A549 (cell line): ENCODE measurements around the gene CARMIL1. TPM values are rescaled to one million over a fixed set of nuclear protein-coding genes. Genes with fewer than 3 reads are reported as not detected.

Experiments
- ATAC-seq, 2 experiments: fragments of 200-7000 bp in 1 of 2; fragments of >200 bp in 1 of 2; cut with Nextera tagmentation in 1 of 2; cut with Tn5 transposase in 1 of 2; 3 replicates each; pipeline versions ENCODE4 v1.8.0 to v1.9.1; 2018 to 2020; ENCODE audit warnings: mild to moderate bottlenecking in 1 of 2, moderate library complexity in 1 of 2
- CTCF ChIA-PET: fragments of 300-600 bp; sonication (Branson Sonifier 250); formaldehyde crosslinking; extraction: SDS; loops from one replicate; lab custom pipeline; 2021; ENCODE audit warnings: antibody characterized with exemption, inconsistent platforms; lab: Yijun Ruan, JAX
- POLR2A ChIA-PET: fragments of 350-600 bp; formaldehyde crosslinking; extraction: SDS; loops from one replicate; lab custom pipeline; 2021; ENCODE audit warnings: antibody characterized with exemption, inconsistent platforms; lab: Yijun Ruan, JAX
- DNase-seq, 2 experiments: peaks; one replicate each; pipeline versions ENCODE4 v3.0.0 to v3.0.0-alpha.2; 2011 to 2016; ENCODE audit warnings: low read depth in 1 of 2, low spot score in 1 of 2
- FAIRE-seq: peaks from 2 replicates; lab custom pipeline; 2011; peaks lifted over from hg19 to GRCh38; lab: Jason Lieb, UNC
- H3K27ac ChIP-seq, 2 experiments: fragments of >200 bp; sonication (Bioruptor Twin); formaldehyde crosslinking; 3 replicates each; pipeline ENCODE4 v1.5.1; 2016 to 2017
- H3K4me1 ChIP-seq: fragments of >200 bp; sonication (Bioruptor Twin); formaldehyde crosslinking; 3 replicates; pipeline ENCODE4 v1.6.1; 2016
- H3K4me2 ChIP-seq: fragments of >200 bp; sonication (Bioruptor Twin); formaldehyde crosslinking; 3 replicates; pipeline ENCODE4 v1.6.1; 2016
- H3K4me3 ChIP-seq: fragments of >200 bp; sonication (Bioruptor Twin); formaldehyde crosslinking; 3 replicates; pipeline ENCODE4 v1.5.1; 2016
- H3K9me3 ChIP-seq: fragments of >200 bp; sonication (Bioruptor Twin); formaldehyde crosslinking; 3 replicates; pipeline ENCODE4 v1.6.1; 2016
- CBX8 ChIP-seq: fragments of 200-600 bp; sonication (generic); IDR thresholded peaks from 2 replicates; pipeline ENCODE4 v1.6.1; 2016
- CEBPB ChIP-seq, 2 experiments: fragments of >200 bp in 1 of 2; sonication (Bioruptor Twin) in 1 of 2; formaldehyde crosslinking in 1 of 2; IDR thresholded peaks; 2 replicates each; pipeline ENCODE4 v1.6.1; 2012 to 2016
- CTCF ChIP-seq: fragments of >200 bp; sonication (Bioruptor Twin); formaldehyde crosslinking; IDR thresholded peaks from 3 replicates; pipeline ENCODE4 v1.5.1; 2016
- EHF ChIP-seq: fragments of 250-450 bp; sonication (Bioruptor Pico); IDR thresholded peaks from 2 replicates; pipeline ENCODE4 v1.5.0; 2020; ENCODE audit warnings: mild to moderate bottlenecking
- ESRRA ChIP-seq: fragments of 150-350 bp; IDR thresholded peaks from 2 replicates; pipeline ENCODE4 v1.6.1; 2014; ENCODE audit warnings: mild to moderate bottlenecking, low read length, borderline replicate concordance
- FOSB ChIP-seq: fragments of 250-450 bp; sonication (Bioruptor Pico); IDR thresholded peaks from 2 replicates; pipeline ENCODE4 v1.5.0; 2020; ENCODE audit warnings: mild to moderate bottlenecking, moderate library complexity
- FOSL2 ChIP-seq, 2 experiments: fragments of 450-650 bp in 1 of 2; fragments of >200 bp in 1 of 2; sonication (Bioruptor Twin) in 1 of 2; formaldehyde crosslinking; IDR thresholded peaks; 2 replicates each; pipeline versions ENCODE4 v1.5.0 to v1.6.1; 2016 to 2020; ENCODE audit warnings: mild to moderate bottlenecking in 1 of 2, moderate library complexity in 1 of 2
- GATA3 ChIP-seq: IDR thresholded peaks from 2 replicates; pipeline ENCODE4 v1.6.1; 2012; ENCODE audit warnings: borderline replicate concordance
- HOXA7 ChIP-seq: fragments of 250-450 bp; sonication (Bioruptor Pico); IDR thresholded peaks from 2 replicates; pipeline ENCODE4 v1.5.0; 2020; ENCODE audit warnings: mild to moderate bottlenecking, moderate library complexity
- HOXB13 ChIP-seq: fragments of 250-450 bp; sonication (Bioruptor Pico); IDR thresholded peaks from 2 replicates; pipeline ENCODE4 v1.5.0; 2020; ENCODE audit warnings: low read depth, mild to moderate bottlenecking, moderate library complexity
- HOXB5 ChIP-seq: fragments of 250-450 bp; sonication (Bioruptor Pico); IDR thresholded peaks from 2 replicates; pipeline ENCODE4 v1.5.0; 2020; ENCODE audit warnings: mild to moderate bottlenecking, moderate library complexity
- JUNB ChIP-seq: fragments of >200 bp; sonication (Bioruptor Twin); formaldehyde crosslinking; IDR thresholded peaks from 2 replicates; pipeline ENCODE4 v1.6.1; 2016
- KDM1A ChIP-seq: fragments of 200-600 bp; sonication (generic); IDR thresholded peaks from 2 replicates; pipeline ENCODE4 v1.6.1; 2016; ENCODE audit warnings: low read depth, mild to moderate bottlenecking
- KDM5A ChIP-seq: fragments of 200-600 bp; sonication (generic); IDR thresholded peaks from 2 replicates; pipeline ENCODE4 v1.6.1; 2016; ENCODE audit warnings: antibody characterized with exemption, mild to moderate bottlenecking
- MAZ ChIP-seq: fragments of 150-350 bp; IDR thresholded peaks from 2 replicates; pipeline ENCODE4 v1.6.1; 2014; ENCODE audit warnings: antibody characterized with exemption, low read depth, low read length, borderline replicate concordance
- POLR2A ChIP-seq: IDR thresholded peaks from 2 replicates; pipeline ENCODE4 v1.6.1; 2012; ENCODE audit warnings: mild to moderate bottlenecking, low read length
- POLR2AphosphoS2 ChIP-seq: conservative IDR thresholded peaks from 2 replicates; pipeline ENCODE4 v1.6.1; 2012; ENCODE audit warnings: low read length, improper control_type of control experiment, inconsistent platforms
- SMC3 ChIP-seq: fragments of >200 bp; sonication (Bioruptor Twin); formaldehyde crosslinking; IDR thresholded peaks from 3 replicates; pipeline ENCODE4 v1.6.1; 2018; ENCODE audit warnings: inconsistent platforms
- TP53 ChIP-seq: fragments of 250-450 bp; sonication (Bioruptor Pico); IDR thresholded peaks from 2 replicates; pipeline ENCODE4 v1.5.0; 2021; ENCODE audit warnings: mild to moderate bottlenecking, moderate library complexity
- ZC3H11A ChIP-seq: fragments of 450-650 bp; IDR thresholded peaks from 2 replicates; pipeline ENCODE4 v1.6.1; 2014; ENCODE audit warnings: antibody characterized with exemption, mild to moderate bottlenecking
- ZNF302 ChIP-seq: fragments of 250-450 bp; sonication (Bioruptor Pico); IDR thresholded peaks from 2 replicates; pipeline ENCODE4 v1.9.0; 2021; ENCODE audit warnings: inconsistent platforms, mild to moderate bottlenecking, moderate library complexity
- ZSCAN20 ChIP-seq: fragments of 250-450 bp; sonication (Bioruptor Pico); IDR thresholded peaks from 2 replicates; pipeline ENCODE4 v1.8.0; 2022; ENCODE audit warnings: mild to moderate bottlenecking, moderate library complexity
- WGBS: methylation state at CpG from one replicate; pipeline ENCODE4 v1.1.6; 2017; ENCODE audit errors: missing lambda C conversion rate; 5-methylcytosine and 5-hydroxymethylcytosine counted together
- polyA plus RNA-seq, 4 experiments: library from polyadenylated mRNA; depleted of rRNA in 3 of 4; stranded (reverse); fragments of >200 nt; fragmentation: RNase III in 1 of 4; extraction: RNeasy Plus Mini Kit Qiagen cat#74134 plus additional on column Dnase treatment in 1 of 4; gene quantifications; 2 replicates in 3 of 4; 3 replicates in 1 of 4; pipeline ENCODE4 v1.2.3, GENCODE V29; 2011 to 2017
- TF ChIP-seq, protein P1 (sequence below): fragments of >200 bp; sonication (Bioruptor Twin); formaldehyde crosslinking; IDR thresholded peaks from 2 replicates; pipeline ENCODE4 v1.6.1; 2016
- TF ChIP-seq, protein P2 (sequence below): fragments of 450-650 bp; IDR thresholded peaks from 2 replicates; pipeline ENCODE4 v1.6.1; 2014; ENCODE audit warnings: antibody characterized with exemption
- TF ChIP-seq, protein P3 (sequence below): fragments of 250-450 bp; sonication (Bioruptor Pico); IDR thresholded peaks from 2 replicates; pipeline ENCODE4 v1.5.0; 2021; ENCODE audit warnings: mild to moderate bottlenecking, moderate library complexity, borderline replicate concordance
- TF ChIP-seq, protein P4 (sequence below): fragments of >200 bp; sonication (Bioruptor Twin); formaldehyde crosslinking; IDR thresholded peaks from 3 replicates; pipeline ENCODE4 v1.6.1; 2016

The CARMIL1 gene
- polyA plus RNA-seq, 2 of the 4 experiments (the other 2 are of a cell fraction), result 11.5 to 11.8 TPM

DNA sequence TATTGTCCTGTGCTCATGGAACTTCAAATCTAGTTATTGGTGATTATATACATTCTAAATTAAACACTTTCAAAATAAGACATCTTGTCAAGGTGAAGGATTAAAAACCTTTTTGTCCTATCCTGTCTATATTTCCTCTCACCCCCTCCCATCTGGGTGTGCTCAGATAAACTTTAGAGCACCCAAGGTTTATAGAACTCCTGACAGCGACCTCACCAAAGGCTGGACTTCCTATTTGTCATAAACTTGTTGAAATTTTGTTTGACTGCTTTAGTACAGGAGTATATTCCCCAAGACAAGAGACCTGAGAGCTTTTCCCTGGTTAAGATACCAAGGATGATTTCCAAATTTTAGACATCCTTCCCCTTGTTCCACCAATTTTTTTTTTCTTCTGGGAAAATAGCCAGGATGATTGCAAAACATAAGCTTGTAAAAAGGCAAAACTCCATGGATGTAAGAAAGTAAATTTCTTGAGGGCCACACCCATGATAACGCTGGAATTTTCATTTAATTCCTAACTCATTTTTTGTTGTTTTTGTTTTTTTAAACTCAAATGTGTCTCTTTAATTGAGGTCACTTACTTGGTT, 33.0 kb downstream of the CARMIL1 start:
- CTCF ChIA-PET, result interaction anchor here (0.6 to 0.9 kb wide), 3 partner anchors 13 to 576 kb away, joined by 3 read pairs; no protein-coding TSS in a partner anchor
- Histone ChIP-seq H3K4me2 (peak overlapping the region; percentile 92), H3K4me1 (peaks cover 37% of the 10 kb centered on the region)
- TF ChIP-seq HOXB5 (CRISPR knock-in tag), result no peak
- TF ChIP-seq FOSB, result no peak
- TF ChIP-seq ZNF302 (CRISPR knock-in tag), result no peak
- TF ChIP-seq CTCF, result no peak
- TF ChIP-seq MAZ, result no peak
- peak; percentile 20; the same call in 1 of the 2 replicates for TF ChIP-seq GATA3
- TF ChIP-seq, protein P1, sequence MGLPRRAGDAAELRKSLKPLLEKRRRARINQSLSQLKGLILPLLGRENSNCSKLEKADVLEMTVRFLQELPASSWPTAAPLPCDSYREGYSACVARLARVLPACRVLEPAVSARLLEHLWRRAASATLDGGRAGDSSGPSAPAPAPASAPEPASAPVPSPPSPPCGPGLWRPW, result 0 out of 2 replicates have a peak, but pooled peaks have one; percentile 38
- peak; percentile 80 to 91 for TF ChIP-seq CEBPB (IDR thresholded peaks at IDR 0.05)
- TF ChIP-seq HOXB13 (CRISPR knock-in tag), result no peak
- no peak for TF ChIP-seq POLR2A
- TF ChIP-seq, protein P2, sequence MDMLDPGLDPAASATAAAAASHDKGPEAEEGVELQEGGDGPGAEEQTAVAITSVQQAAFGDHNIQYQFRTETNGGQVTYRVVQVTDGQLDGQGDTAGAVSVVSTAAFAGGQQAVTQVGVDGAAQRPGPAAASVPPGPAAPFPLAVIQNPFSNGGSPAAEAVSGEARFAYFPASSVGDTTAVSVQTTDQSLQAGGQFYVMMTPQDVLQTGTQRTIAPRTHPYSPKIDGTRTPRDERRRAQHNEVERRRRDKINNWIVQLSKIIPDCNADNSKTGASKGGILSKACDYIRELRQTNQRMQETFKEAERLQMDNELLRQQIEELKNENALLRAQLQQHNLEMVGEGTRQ, result no peak
- no peak for TF ChIP-seq POLR2AphosphoS2
- TF ChIP-seq SMC3, result 0 out of 3 replicates have a peak, but pooled peaks have one; percentile 5
- TF ChIP-seq ZSCAN20 (CRISPR knock-in tag), result no peak
- no peak for TF ChIP-seq JUNB
- TF ChIP-seq, all 56 proteins: peak for 4
- 19% methylated on average over 2 of the region's 2 CpGs for WGBS
- Histone ChIP-seq H3K27ac (peak overlapping the region; percentile 76 to 82), H3K4me3 (peak overlapping the region; percentile 18; the same call in 1 of the 3 replicates), H3K9me3 (no peaks in the 10 kb centered on the region)
- DNase-seq (peak in 1 of 2 experiments; percentile 51), ATAC-seq (peak; percentile 37 to 66; a peak in 3 of 6 replicates), FAIRE-seq (no peak)
- POLR2A ChIA-PET, result interaction anchor here (0.7 to 2.5 kb wide), 2 partner anchors 9 to 33 kb away, joined by 3 to 7 read pairs; partner anchors contain the start of gene CARMIL1

DNA sequence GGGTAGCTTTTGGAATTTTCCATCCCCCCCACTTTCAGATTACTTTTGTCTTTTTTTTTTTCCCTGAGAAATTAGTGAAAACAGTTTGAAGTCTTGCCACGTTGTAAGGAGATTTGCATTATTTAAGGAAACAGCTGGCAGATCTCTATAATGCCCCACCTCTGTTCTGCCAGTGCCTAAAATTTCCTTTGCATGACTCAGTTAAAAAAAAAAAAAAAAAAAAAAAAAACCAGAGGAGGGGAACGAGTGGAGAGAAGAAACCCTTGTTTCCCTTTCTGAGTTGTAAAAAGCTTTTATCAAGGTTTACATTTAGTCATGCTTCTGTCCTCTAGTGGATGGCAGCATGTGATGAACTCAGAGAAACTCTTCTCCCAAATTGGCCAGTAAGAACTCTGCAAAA, 33.5 kb downstream of the CARMIL1 start:
- H3K4me1 ChIP-seq, result peaks cover 35% of the 10 kb centered on the region
- ChIA-PET POLR2A (interaction anchor here (0.7 to 2.5 kb wide), 2 partner anchors 34 to 682 kb away, joined by 3 to 7 read pairs; partner anchors contain the start of gene CARMIL1), CTCF (interaction anchor here (0.6 to 0.9 kb wide), 5 partner anchors 12 to 575 kb away, joined by 3 to 4 read pairs (median 3); no protein-coding TSS in a partner anchor)
- DNase-seq, result peak in 1 of 2 experiments; percentile 37
- peak overlapping the region; percentile 18; the same call in 1 of the 3 replicates for H3K4me3 ChIP-seq
- no peaks in the 10 kb centered on the region for H3K9me3 ChIP-seq
- TF ChIP-seq KDM5A, result no peak
- TF ChIP-seq CBX8, result no peak
- no peak for TF ChIP-seq EHF
- TF ChIP-seq FOSL2 (IDR thresholded peaks at IDR 0.05), result no peak
- TF ChIP-seq FOSL2 (CRISPR knock-in tag; IDR thresholded peaks at IDR 0.05), result no peak
- TF ChIP-seq ZC3H11A, result no peak
- peak; percentile 62 to 70 for ATAC-seq
- WGBS, result 0% methylated on average over 2 of the region's 2 CpGs
- peak overlapping the region; percentile 92 for H3K4me2 ChIP-seq
- H3K27ac ChIP-seq, result peak overlapping the region; percentile 76 to 82
- FAIRE-seq, result no peak

DNA sequence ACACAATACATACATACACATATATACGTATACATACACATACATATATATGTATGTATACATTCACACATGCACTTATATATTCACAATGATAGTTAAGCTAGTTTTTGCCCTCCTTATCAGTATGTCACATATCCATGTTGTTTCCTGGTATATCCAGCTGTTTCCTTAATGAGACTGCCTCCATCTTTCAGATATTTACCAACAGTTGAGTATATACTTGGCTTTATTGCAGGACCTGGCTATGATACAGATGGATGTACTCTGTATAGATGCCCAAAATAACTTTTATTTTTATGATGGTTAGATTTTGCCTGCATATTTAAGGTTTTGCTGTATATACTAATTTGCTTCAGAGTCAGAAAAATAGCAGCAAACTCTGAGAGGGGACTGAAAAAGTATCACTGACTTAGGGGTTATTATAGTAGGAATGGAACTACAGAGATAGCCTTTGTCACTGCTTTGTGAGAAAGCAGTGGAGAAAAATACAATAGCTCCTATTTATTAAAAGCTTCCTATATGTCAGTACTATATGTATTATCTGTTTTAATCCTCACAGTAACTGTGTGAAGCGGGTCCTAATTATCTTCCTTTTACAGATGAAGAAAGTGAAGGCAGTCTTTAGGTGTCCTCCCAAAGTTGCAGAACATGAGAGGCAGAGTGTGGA, 35.5 kb downstream of the CARMIL1 start:
- Histone ChIP-seq H3K9me3 (no peaks in the 10 kb centered on the region), H3K4me3 (no peak overlapping the region), H3K27ac (no peak overlapping the region), H3K4me1 (peaks cover 35% of the 10 kb centered on the region), H3K4me2 (no peak overlapping the region)
- CTCF ChIA-PET, result no interaction called here
- FAIRE-seq, result no peak
- 100% methylated on average over 2 of the region's 2 CpGs for WGBS
- ATAC-seq, result no peak
- no peak for DNase-seq
- POLR2A ChIA-PET, result no interaction called here
- TF ChIP-seq HOXA7 (CRISPR knock-in tag) (no peak), POLR2A (no peak), CBX8 (no peak), TP53 (CRISPR knock-in tag) (no peak), KDM1A (no peak), ESRRA (no peak), GATA3 (no peak)
- TF ChIP-seq, protein P3, sequence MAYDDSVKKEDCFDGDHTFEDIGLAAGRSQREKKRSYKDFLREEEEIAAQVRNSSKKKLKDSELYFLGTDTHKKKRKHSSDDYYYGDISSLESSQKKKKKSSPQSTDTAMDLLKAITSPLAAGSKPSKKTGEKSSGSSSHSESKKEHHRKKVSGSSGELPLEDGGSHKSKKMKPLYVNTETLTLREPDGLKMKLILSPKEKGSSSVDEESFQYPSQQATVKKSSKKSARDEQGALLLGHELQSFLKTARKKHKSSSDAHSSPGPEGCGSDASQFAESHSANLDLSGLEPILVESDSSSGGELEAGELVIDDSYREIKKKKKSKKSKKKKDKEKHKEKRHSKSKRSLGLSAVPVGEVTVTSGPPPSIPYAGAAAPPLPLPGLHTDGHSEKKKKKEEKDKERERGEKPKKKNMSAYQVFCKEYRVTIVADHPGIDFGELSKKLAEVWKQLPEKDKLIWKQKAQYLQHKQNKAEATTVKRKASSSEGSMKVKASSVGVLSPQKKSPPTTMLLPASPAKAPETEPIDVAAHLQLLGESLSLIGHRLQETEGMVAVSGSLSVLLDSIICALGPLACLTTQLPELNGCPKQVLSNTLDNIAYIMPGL (CRISPR knock-in tag), result no peak
- TF ChIP-seq, protein P4, sequence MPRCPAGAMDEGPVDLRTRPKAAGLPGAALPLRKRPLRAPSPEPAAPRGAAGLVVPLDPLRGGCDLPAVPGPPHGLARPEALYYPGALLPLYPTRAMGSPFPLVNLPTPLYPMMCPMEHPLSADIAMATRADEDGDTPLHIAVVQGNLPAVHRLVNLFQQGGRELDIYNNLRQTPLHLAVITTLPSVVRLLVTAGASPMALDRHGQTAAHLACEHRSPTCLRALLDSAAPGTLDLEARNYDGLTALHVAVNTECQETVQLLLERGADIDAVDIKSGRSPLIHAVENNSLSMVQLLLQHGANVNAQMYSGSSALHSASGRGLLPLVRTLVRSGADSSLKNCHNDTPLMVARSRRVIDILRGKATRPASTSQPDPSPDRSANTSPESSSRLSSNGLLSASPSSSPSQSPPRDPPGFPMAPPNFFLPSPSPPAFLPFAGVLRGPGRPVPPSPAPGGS, result no peak
